Neural cell (in vitro differentiated cells): Measurements from ENCODE around the gene CDYL. TPM values are rescaled to one million over a fixed set of nuclear protein-coding genes. Genes with fewer than 3 reads are reported as not detected.

Experiments used
- H2AFZ ChIP-seq: fragments of 200-600, 300-800 bp; sonication (generic), shearing (Covaris generic); 2 replicates; pipeline ENCODE4 v1.6.0; 2014; ENCODE audit warnings: low read depth, mild to moderate bottlenecking, antibody characterized with exemption, low read length, moderate library complexity
- H3F3A ChIP-seq: fragments of 200-600 bp; shearing (Covaris generic); 2 replicates; pipeline ENCODE4 v1.6.1; 2016; ENCODE audit warnings: mild to moderate bottlenecking, moderate library complexity, mixed read lengths, antibody characterized with exemption, low read length; ENCODE audit not compliant: insufficient read depth, poor library complexity, severe bottlenecking
- H3K27ac ChIP-seq: fragments of 200-600, 300-800 bp; sonication (generic), shearing (Covaris generic); 2 replicates; pipeline ENCODE4 v1.5.1; 2014; ENCODE audit warnings: mild to moderate bottlenecking, low read length, moderate library complexity
- H3K27me3 ChIP-seq: fragments of 300-800, 200-600 bp; sonication (generic), shearing (Covaris generic); 2 replicates; pipeline ENCODE4 v1.6.0; 2014; ENCODE audit warnings: mild to moderate bottlenecking, low read depth, low read length, moderate library complexity; ENCODE audit not compliant: insufficient read depth
- H3K36me3 ChIP-seq: fragments of 300-800, 200-600 bp; sonication (generic), shearing (Covaris generic); 2 replicates; pipeline ENCODE4 v1.5.1; 2014; ENCODE audit warnings: mild to moderate bottlenecking, antibody characterized with exemption, low read length, moderate library complexity; ENCODE audit not compliant: insufficient read depth
- H3K4me2 ChIP-seq: fragments of 300-800, 200-600 bp; sonication (generic), shearing (Covaris generic); 2 replicates; pipeline ENCODE4 v1.6.0; 2014; ENCODE audit warnings: mild to moderate bottlenecking, low read length
- H3K4me3 ChIP-seq: fragments of 300-800, 200-600 bp; sonication (generic), shearing (Covaris generic); 2 replicates; pipeline ENCODE4 v1.5.1; 2014; ENCODE audit warnings: mild to moderate bottlenecking, low read length, moderate library complexity
- H3K79me2 ChIP-seq: fragments of 200-600 bp; shearing (Covaris generic); replicated peaks from 2 replicates; pipeline ENCODE4 v1.6.0; 2014; ENCODE audit warnings: mild to moderate bottlenecking, low read length, moderate library complexity; ENCODE audit not compliant: insufficient read depth
- H3K9ac ChIP-seq: fragments of 300-800, 200-600 bp; sonication (generic), shearing (Covaris generic); 2 replicates; pipeline ENCODE4 v1.6.1; 2016; ENCODE audit warnings: mild to moderate bottlenecking, low read length, mixed read lengths
- H3K9me2 ChIP-seq: fragments of 200-600 bp; shearing (Covaris generic); 2 replicates; pipeline ENCODE4 v1.6.1; 2016; ENCODE audit warnings: mild to moderate bottlenecking, low read length, mixed read lengths; ENCODE audit not compliant: insufficient read depth
- H3K9me3 ChIP-seq: fragments of 200-600, 300-800 bp; sonication (generic), shearing (Covaris generic); 2 replicates; pipeline ENCODE4 v1.6.1; 2016; ENCODE audit warnings: mild to moderate bottlenecking, mixed run types, low read length, moderate library complexity, mixed read lengths
- H4K20me1 ChIP-seq: fragments of 200-600 bp; shearing (Covaris generic); 2 replicates; pipeline ENCODE4 v1.6.1; 2016; ENCODE audit warnings: mild to moderate bottlenecking, mixed run types; ENCODE audit not compliant: insufficient read depth
- CTCF ChIP-seq: fragments of 450-650 bp; IDR thresholded peaks from 2 replicates; pipeline ENCODE4 v1.5.1; 2014; ENCODE audit warnings: antibody characterized with exemption, mild to moderate bottlenecking, moderate library complexity; ENCODE audit not compliant: poor library complexity, severe bottlenecking
- EP300 ChIP-seq: fragments of 450-650 bp; conservative IDR thresholded peaks from 2 replicates; pipeline ENCODE4 v1.6.1; 2014; ENCODE audit warnings: antibody characterized with exemption, mild to moderate bottlenecking, moderate library complexity; ENCODE audit not compliant: poor library complexity, severe bottlenecking
- EZH2 ChIP-seq: fragments of 200-600, 300-800 bp; shearing (Covaris generic), sonication (generic); IDR thresholded peaks from 2 replicates; pipeline ENCODE4 v1.6.1; 2014; ENCODE audit warnings: antibody characterized with exemption, low read length, borderline replicate concordance, mild to moderate bottlenecking; ENCODE audit not compliant: insufficient read depth, poor library complexity, severe bottlenecking
- MXI1 ChIP-seq: fragments of 450-650 bp; conservative IDR thresholded peaks from 2 replicates; pipeline ENCODE4 v1.6.1; 2014; ENCODE audit warnings: antibody characterized with exemption, mild to moderate bottlenecking; ENCODE audit not compliant: poor library complexity, severe bottlenecking
- POLR2AphosphoS5 ChIP-seq: IDR thresholded peaks from 2 replicates; pipeline ENCODE4 v1.6.1; 2012
- RAD21 ChIP-seq: fragments of 450-650 bp; conservative IDR thresholded peaks from 2 replicates; pipeline ENCODE4 v1.6.1; 2014; ENCODE audit warnings: antibody characterized with exemption, mild to moderate bottlenecking, moderate library complexity
- REST ChIP-seq: IDR thresholded peaks from 2 replicates; pipeline ENCODE4 v1.6.1; 2012; ENCODE audit warnings: borderline replicate concordance
- SMC3 ChIP-seq: fragments of 450-650 bp; conservative IDR thresholded peaks from 2 replicates; pipeline ENCODE4 v1.6.1; 2014; ENCODE audit warnings: antibody characterized with exemption, mild to moderate bottlenecking, moderate library complexity; ENCODE audit not compliant: poor library complexity
- TAF1 ChIP-seq: IDR thresholded peaks from 2 replicates; pipeline ENCODE4 v1.6.1; 2012; ENCODE audit warnings: low read depth
- polyA plus RNA-seq: library from polyadenylated mRNA; depleted of rRNA; stranded (reverse); fragments of >200 nt; gene quantifications from 2 replicates; pipeline ENCODE4 v1.2.3, GENCODE V29; 2014

The CDYL gene
- polyA plus RNA-seq, 1 donor from 2014 or later, result 5.2 TPM

- no peaks in the 10 kb centered on the region for H3K36me3 ChIP-seq
- peaks cover 20% of the 10 kb centered on the region for H3K79me2 ChIP-seq
- H3K4me3 ChIP-seq, result no peak overlapping the region
- H3K9ac ChIP-seq, result no peak overlapping the region
- H3K9me3 ChIP-seq, result no peaks in the 10 kb centered on the region
- no peak overlapping the region for H3K27ac ChIP-seq
- no peaks in the 10 kb centered on the region for H3K9me2 ChIP-seq
- H3K4me2 ChIP-seq, result no peak overlapping the region
- no peaks in the 10 kb centered on the region for H3F3A ChIP-seq
- no peaks in the 10 kb centered on the region for H3K27me3 ChIP-seq
- H4K20me1 ChIP-seq, result no peaks in the 10 kb centered on the region
- no peak for TF ChIP-seq SMC3
- TF ChIP-seq TAF1, result no peak
- TF ChIP-seq CTCF, result no peak
- TF ChIP-seq REST, result no peak
- no peak for TF ChIP-seq EP300
- no peak for TF ChIP-seq MXI1
- TF ChIP-seq RAD21, result no peak
- TF ChIP-seq POLR2AphosphoS5, result no peak
- no peak for TF ChIP-seq EZH2
- no peak overlapping the region for H2AFZ ChIP-seq
Observed at GRCh38 chr6:4817551-4817950, 41.3 kb downstream of the CDYL start.

- TF ChIP-seq SMC3, result no peak
- TF ChIP-seq EZH2, result no peak
- no peak for TF ChIP-seq POLR2AphosphoS5
- no peak for TF ChIP-seq RAD21
- TF ChIP-seq MXI1, result no peak
- no peak for TF ChIP-seq TAF1
- no peak for TF ChIP-seq CTCF
- no peak for TF ChIP-seq REST
- no peak for TF ChIP-seq EP300
- Histone ChIP-seq H4K20me1 (no peaks in the 10 kb centered on the region), H3F3A (no peaks in the 10 kb centered on the region), H3K4me2 (no peak overlapping the region), H3K36me3 (no peaks in the 10 kb centered on the region), H3K9me3 (no peaks in the 10 kb centered on the region), H2AFZ (no peak overlapping the region), H3K27ac (no peak overlapping the region), H3K79me2 (peaks cover 17% of the 10 kb centered on the region), H3K4me3 (no peak overlapping the region), H3K27me3 (no peaks in the 10 kb centered on the region), H3K9ac (no peak overlapping the region), H3K9me2 (no peaks in the 10 kb centered on the region)
Observed at GRCh38 chr6:4818272-4818938, 42.2 kb downstream of the CDYL start.
